HuH-7 (cell line): ENCODE results near the gene ZNF80.

ENCODE experiments used
- DNase-seq: peaks from one replicate; pipeline ENCODE4 v3.0.0; 2011; ENCODE audit warnings: low spot score

ZNF80 gene

DNA sequence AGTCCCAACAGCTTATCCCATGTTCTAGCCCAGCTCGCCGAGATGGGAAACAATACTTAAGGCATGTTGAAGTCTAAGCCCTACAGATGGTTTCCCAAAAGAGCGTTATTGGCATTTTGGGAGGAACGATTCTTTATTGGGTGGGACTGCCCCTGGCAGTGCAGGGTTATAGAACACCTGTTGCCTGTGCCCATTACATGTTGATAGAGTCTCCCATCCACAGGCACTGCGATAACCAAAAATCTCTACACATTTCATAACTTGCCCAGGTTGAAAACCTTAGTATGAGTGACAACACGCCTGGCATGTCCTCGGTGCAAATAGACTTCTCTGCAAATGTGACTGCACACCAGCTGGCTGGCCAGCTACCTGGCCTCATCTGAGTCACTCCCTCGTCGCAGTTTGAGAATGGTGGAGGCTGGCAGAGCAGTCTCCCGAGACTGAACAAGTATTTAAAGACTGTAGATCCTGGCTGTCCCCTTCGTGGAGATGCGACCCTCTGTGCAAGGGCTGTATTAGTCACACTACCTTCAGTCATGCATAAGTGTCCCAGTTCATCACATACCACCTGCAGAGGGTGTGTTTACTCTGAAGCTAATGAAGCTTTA is 18.7 kb downstream of the ZNF80 start:
- no peak for DNase-seq

DNA sequence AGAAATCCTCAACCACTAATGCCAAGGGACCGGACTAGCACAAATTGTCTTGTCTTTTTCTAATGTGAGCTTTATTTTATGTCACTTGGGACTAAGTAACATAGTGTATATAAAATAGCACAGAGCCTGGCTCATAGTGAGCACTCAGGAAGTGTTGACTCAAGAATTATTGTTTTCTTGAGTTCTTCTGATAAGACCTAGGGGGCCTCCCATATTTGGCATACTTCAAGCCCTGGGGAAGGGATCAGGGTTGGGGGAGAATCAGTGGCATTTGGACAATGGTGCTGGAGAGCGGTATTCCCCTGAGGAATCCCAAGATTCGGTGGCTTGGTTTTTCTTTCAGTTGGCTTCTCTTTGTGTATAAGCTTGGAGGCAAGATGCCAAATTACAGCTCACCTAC is 19.4 kb downstream of the ZNF80 start:
- no peak for DNase-seq

DNA sequence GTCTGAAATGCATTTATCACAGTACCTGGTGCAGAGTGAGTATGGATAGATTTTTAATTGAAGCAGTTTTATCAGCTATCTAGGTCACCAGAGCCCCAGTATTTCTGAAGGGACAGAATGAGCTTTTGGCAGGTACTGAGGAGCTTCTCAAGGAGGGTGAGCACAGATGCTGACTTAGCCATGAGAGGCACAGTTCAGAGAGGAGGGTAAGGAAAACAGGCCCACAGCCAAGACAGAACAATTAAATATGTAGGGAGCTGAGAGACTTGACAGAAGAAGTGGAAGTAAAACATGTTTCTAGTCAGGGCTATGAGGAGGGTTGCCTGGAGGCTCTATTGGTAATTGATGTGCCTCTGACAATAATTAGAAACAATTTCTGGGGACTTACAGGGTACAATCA is 20.1 kb downstream of the ZNF80 start:
- no peak for DNase-seq

DNA sequence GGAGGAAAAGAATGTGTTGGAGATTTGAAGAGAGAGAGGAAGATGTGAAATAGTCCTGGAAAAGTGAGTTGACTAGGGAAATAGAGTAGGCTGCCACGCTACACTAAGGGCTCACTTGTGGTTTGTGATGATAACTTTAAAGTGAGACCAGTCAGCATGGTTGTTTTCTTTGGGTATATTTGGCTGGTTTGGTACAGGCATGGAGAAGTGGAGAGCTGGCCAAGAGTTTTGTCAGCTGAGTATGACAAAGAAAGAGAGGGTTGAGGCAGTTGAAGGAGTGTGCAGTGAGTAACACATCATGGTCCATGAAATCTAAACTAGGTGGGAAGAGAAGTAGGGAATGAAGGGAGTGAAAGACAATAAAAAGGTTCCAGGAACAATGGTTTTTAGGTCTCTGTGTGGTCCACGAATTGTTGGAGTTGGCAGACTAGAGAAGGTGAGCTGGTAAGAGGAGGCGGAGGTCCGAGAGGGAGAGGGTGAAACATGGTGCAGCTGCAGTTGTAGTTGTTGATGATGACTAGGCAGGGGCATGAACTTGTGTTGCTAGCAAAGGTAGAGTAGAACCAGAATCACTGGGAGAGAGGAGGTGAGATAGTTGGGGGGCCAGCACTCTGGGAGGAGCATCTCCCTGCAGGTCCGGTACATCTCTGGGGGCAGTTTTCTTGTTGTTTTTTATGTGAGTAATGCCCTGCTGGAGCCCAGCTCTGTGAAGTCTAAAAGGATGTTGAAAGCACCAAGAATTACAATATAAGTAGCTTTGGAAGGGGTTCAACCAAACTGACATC is 21.0 kb downstream of the ZNF80 start:
- no peak for DNase-seq

DNA sequence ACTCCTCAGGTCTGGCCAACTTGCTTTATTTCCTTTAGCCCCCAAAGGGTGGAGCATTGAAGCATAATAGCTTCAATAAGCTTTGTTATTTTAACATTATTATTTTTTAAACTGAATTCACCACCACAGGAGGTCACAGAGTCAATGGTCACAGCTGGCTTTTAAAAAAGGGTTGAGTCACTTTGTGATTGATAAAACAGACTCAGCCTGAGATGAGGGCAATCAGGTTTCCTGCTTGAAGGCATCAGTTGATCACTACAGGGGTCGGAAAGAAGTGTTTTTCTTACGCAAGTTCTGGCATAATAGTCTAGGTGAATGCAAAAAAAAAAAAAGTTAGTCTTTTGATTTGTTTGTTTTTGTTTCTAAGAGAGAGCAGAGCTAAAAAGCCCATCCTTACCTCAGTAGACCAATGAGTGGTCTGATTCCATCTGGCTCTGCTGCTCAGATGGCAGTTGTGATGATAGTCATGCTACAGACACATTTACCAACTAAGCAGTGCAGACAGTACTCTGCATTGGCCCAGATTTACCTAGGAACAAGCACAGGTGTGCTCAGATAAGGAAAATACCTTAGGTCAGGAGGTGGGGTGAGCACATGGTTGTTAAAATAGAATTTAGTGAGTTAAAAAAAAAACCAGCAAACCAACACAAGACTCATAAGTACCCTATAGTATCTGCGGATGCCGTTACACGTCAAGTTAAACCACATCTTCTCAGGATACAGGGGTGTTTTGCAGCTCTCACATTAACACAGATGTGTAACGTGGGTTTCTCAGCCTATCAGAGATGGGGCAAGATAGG is 22.6 kb downstream of the ZNF80 start:
- no peak for DNase-seq

DNA sequence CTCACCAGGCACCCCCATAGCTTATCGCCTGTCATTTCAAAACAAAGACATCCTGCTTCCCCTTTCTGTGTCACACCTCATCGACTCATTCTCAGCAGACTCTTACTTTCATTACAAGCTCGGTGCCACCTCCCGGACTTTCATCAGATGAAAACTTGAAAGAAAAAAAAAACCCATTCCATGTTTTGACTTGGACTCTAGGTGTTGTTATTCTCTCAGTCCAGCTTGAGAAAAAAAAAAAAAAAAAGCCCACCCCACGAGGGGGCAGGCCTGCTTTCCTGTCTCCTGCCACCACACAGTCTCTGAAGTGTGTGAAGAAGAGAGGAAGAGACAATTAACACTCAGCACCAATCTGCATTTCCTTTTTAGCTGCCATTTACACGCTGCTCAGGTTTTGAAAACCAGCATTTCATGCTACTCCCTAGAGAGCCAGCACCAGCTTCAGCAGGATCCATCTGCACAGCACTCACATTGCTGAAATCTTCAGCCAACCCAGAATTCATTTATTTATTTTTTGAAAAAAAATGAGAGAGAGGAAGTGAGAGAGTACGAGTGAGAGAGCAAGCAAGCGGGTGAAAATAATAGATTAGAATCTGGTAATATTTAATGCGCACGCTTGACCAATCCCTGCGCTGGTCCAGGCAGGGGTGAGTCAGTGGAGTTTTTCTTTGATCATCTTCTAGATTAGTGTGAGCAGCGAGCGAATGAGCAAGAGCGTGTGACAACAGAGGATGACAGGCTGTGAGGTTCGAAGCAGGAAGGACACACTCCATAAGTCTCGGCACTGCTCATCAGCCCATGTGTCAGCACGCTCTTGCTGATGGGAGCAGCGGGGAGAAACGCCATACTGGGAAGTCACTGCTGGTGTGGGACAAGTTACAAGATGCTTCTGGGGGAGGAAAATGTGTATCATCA is 23.5 kb downstream of the ZNF80 start:
- no peak for DNase-seq

DNA sequence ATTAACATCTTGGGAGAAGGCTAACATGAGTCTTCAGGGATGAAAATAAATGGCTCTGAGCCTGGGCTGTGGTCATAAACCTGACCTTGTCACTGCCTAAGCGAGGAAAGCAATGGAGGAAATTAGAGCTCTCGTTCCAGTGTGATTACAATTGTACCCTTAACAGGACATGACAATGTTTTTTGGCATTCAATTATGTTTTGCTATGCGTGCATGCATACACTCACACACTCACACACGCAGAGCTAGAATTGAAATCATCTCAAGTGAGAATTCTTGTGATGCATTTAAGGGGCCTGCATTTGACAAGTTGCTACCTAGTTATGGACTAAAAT is 24.1 kb downstream of the ZNF80 start:
- no peak for DNase-seq

DNA sequence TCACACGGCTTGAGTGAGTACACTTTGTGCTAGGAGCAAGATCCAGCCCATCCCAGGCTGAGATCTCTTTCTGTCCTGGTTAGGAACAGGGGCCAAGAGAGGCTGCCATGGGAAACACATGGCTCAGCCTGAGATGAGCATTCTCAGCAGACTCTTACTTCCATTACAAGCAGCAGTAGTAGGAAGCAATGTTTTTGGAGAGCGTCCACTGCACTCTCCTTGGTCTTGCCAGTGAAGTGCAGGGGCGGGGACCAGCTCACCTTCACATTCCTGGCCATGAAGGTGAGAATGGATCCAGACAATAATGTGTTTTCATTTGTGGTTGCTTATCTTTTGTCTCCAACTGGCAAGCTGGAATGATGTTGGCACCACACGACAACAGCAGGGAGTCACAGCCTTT is 24.7 kb downstream of the ZNF80 start:
- DNase-seq = no peak

DNA sequence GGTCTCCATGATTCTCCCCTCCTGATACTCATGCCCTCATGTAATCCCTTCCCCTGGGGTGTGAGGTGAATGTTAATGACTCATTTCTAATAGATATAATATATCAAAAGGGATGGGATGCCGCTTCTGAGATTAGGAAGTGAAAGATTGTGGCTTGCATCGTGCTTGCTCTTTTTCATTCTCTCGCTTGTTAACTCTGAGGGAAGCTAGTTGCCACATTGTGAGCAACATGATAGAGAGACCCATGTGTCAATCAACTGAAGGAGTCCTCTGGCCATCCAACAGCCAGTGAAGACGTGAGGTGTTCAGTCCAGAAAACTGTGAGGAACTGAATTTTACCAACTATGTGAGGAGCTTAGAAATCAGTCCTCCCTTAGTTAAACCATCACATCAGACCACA is 29.6 kb downstream of the ZNF80 start:
- no peak for DNase-seq

DNA sequence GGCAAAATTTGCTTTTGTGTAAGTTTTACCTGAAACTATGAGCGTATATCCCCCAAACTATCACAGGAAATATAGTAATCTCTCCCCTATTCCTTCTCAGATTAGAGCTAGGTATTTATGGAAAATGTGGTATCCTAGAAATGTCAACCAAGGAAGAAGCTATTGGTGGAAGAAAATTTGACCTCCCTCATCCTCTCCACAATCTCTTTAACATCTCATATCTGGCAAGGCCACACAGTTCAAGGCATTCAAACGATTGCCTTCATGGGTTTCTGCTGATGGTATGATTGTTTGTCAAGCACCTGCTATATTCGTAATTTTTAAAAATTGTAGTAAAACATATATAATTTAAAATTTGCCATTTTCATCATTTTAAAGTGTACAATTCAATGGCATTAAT is 31.0 kb downstream of the ZNF80 start:
- no peak for DNase-seq

DNA sequence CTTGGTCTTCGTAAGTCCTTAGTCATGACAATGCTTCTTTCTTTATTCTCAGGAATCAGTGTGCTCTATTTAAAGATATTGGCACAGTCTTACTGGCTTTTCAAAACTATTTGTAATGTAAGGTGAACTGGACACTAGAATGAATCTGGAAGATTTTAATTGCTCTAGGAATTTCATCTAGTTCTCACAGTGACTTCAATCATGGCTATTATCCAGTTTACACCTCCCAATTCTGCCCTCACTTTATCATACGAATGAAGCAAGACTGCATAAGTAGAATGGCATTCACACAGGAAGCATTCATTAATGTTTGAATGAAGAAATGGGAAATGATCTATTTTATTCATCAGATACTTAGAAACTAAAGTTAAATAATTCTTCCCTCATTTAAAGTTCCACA is 31.8 kb downstream of the ZNF80 start:
- DNase-seq = no peak

DNA sequence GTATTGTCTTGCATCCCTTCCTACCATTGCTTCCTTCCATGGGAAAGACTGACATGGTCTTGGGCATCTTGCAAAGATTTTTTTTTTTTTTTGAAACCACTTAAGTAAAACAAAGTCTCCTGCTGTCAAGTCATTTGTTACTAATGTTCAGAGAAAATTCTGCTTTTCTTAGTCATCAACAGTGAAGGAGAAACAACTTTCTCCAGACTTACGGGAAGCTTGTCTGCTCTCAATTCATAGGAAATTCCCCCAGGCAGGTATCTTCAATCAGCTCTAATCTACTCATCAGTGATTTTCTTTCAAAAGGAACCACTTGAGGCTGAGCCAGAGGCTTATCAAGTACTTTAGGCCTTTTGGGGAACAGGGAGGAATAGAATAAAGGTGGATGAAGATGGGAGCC is 42.6 kb downstream of the ZNF80 start:
- DNase-seq = no peak

DNA sequence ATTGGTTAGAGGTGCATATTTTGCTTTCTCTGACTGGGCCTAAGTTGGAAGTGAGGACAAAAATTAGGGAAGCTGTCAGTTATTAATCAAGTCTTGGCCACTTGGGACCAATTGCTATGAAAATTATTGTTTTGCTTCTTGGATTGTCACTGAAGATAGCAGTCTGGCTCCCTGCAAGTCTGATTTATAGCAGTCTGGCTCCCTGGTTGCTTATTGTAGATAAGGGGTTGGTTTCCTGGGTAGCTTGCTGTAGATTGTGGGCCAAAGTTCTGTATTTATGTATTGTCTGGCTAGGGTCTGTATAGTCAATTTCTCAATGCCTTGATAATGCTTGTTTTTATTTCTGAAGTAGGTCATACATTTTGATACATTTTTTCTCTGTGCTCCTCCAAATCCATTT is 45.2 kb downstream of the ZNF80 start:
- no peak for DNase-seq

DNA sequence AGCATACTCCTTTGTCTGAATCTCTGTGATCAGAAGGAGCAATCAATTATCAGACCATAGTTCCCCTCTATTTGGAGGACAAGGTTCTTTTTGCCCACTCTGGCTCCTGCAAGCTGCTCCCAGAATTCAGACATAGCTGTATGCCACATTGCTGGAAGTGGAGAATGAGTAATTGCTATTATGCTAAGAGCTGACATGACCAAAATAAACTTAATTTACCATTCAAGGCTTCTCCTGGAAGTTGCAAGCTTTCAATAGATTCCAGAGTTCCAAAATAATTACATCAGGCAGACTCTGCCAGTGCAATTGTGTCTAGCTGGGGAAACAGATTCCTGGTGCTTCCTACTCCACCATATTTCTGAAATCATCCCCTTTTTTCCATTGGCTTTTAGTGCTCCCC is 50.9 kb downstream of the ZNF80 start:
- no peak for DNase-seq
